Measurements from ENCODE around the gene RAB1A.

RAB1A gene

GRCh38 chr2:65146078-65146477 lies 16.2 kb upstream of the RAB1A start:
- no peak for DNase-seq
- H4K12ac ChIP-seq (ENCODE audit: low read depth, low read length) = no peak overlapping the region
- H3K4me1 ChIP-seq (ENCODE audit: control insufficient read depth in 1 of 2, insufficient read depth in 2 of 2, low read length in 2 of 2) = no peaks in the 10 kb centered on the region
- H3K4me2 ChIP-seq (ENCODE audit: low read length) = no peak overlapping the region
- no peaks in the 10 kb centered on the region for H3K9me3 ChIP-seq (ENCODE audit: insufficient read depth, low read depth, low read length)
- H2BK120ac ChIP-seq (ENCODE audit: insufficient read depth, low read length, poor library complexity) = no peak overlapping the region
- no peak overlapping the region for H3K4me3 ChIP-seq (ENCODE audit: low read depth, low read length)
- H3K4ac ChIP-seq (ENCODE audit: low read depth, low read length) = no peak overlapping the region
- no peak overlapping the region for H3K14ac ChIP-seq (ENCODE audit: low read length)
- H3K79me1 ChIP-seq (ENCODE audit: low read length) = no peaks in the 10 kb centered on the region
- no peak overlapping the region for H2BK12ac ChIP-seq (ENCODE audit: low read length)
- no peak overlapping the region for H2BK5ac ChIP-seq (ENCODE audit: low read depth, low read length, poor library complexity)
- H2AK5ac ChIP-seq (ENCODE audit: low read length) = no peak overlapping the region
- H2AFZ ChIP-seq (ENCODE audit: insufficient read depth, low read length, poor library complexity) = no peak overlapping the region
- no peak overlapping the region for H3K9ac ChIP-seq (ENCODE audit: low read length)
- H3K27me3 ChIP-seq (ENCODE audit: insufficient read depth, low read length) = no peaks in the 10 kb centered on the region
- H4K91ac ChIP-seq (ENCODE audit: low read depth, low read length) = no peak overlapping the region
- no peaks in the 10 kb centered on the region for H3K79me2 ChIP-seq (ENCODE audit: control insufficient read depth, insufficient read depth, low read length, poor library complexity)
- H3K27ac ChIP-seq (ENCODE audit: low read depth, low read length) = no peak overlapping the region
- no peaks in the 10 kb centered on the region for H3K36me3 ChIP-seq (ENCODE audit: control insufficient read depth in 1 of 2, insufficient read depth in 2 of 2, low read length in 2 of 2)
- no peak overlapping the region for H3K23ac ChIP-seq (ENCODE audit: low read length)
- WGBS (ENCODE audit: extremely low coverage, insufficient coverage, insufficient read length) = no CpG with 5 or more reads among the region's 3 CpGs
- H3K18ac ChIP-seq (ENCODE audit: low read length) = no peak overlapping the region
- no peak overlapping the region for H4K8ac ChIP-seq (ENCODE audit: low read depth, low read length)

DNA sequence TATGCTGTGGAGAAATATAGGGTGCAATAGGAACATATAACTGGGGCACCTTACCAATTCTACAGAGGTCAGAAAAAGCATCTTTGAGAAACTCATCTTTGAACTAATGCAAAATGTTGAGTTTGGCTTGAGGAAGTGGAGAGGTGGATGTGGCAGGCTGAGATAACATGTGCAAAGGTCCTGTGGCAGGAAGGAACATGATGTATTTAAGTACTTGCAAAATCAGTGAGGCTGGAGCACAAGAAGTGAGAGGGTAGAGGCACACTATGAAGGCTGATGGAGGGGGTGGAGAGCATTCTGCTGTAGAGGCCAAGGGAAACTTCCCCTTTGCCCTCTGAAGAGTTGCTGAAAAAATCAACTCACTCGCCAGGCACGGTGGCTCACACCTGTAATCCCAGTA lies 14.7 kb upstream of the RAB1A start:
- no CpG with 5 or more reads among the region's 2 CpGs for WGBS (ENCODE audit: extremely low coverage, insufficient coverage, insufficient read length)
- Histone ChIP-seq H2BK12ac (ENCODE audit: low read length) (no peak overlapping the region), H3K79me1 (ENCODE audit: low read length) (no peaks in the 10 kb centered on the region), H3K9ac (ENCODE audit: low read length) (no peak overlapping the region), H3K23ac (ENCODE audit: low read length) (no peak overlapping the region), H3K4ac (ENCODE audit: low read depth, low read length) (no peak overlapping the region), H4K8ac (ENCODE audit: low read depth, low read length) (no peak overlapping the region), H3K4me1 (ENCODE audit: control insufficient read depth in 1 of 2, insufficient read depth in 2 of 2, low read length in 2 of 2) (no peaks in the 10 kb centered on the region), H3K4me3 (ENCODE audit: low read depth, low read length) (no peak overlapping the region), H2BK120ac (ENCODE audit: insufficient read depth, low read length, poor library complexity) (no peak overlapping the region), H3K79me2 (ENCODE audit: control insufficient read depth, insufficient read depth, low read length, poor library complexity) (no peaks in the 10 kb centered on the region), H4K91ac (ENCODE audit: low read depth, low read length) (no peak overlapping the region), H3K27me3 (ENCODE audit: insufficient read depth, low read length) (no peaks in the 10 kb centered on the region), H3K18ac (ENCODE audit: low read length) (no peak overlapping the region), H2AFZ (ENCODE audit: insufficient read depth, low read length, poor library complexity) (no peak overlapping the region), H2BK5ac (ENCODE audit: low read depth, low read length, poor library complexity) (no peak overlapping the region), H3K14ac (ENCODE audit: low read length) (no peak overlapping the region), H4K12ac (ENCODE audit: low read depth, low read length) (no peak overlapping the region), H3K9me3 (ENCODE audit: insufficient read depth, low read depth, low read length) (no peaks in the 10 kb centered on the region), H2AK5ac (ENCODE audit: low read length) (no peak overlapping the region), H3K36me3 (ENCODE audit: control insufficient read depth in 1 of 2, insufficient read depth in 2 of 2, low read length in 2 of 2) (peaks cover 0 to 2% of the 10 kb centered on the region in 2 experiments), H3K4me2 (ENCODE audit: low read length) (no peak overlapping the region), H3K27ac (ENCODE audit: low read depth, low read length) (no peak overlapping the region)
- no peak for DNase-seq

DNA sequence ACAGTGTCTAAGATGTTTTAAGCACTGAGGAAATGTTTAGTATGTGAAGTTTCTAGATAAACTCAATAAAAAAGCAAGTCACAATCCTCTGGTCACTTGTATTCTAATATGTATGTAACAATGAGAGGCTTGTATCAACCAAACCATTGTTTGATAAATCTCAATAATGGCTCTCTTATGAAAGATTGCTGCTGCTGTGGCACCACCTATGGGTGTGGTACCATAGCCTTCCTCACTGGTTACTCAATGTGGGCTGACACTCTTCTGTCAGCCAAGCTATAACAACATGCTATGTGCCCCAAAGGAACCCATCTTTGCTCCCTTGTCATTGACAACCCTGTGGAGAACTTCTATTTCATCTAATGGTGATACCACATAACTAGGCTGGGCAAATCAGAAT lies 12.6 kb upstream of the RAB1A start:
- H3K18ac ChIP-seq (ENCODE audit: low read length) = no peak overlapping the region
- no peak overlapping the region for H3K9ac ChIP-seq (ENCODE audit: low read length)
- H3K23ac ChIP-seq (ENCODE audit: low read length) = no peak overlapping the region
- H3K27me3 ChIP-seq (ENCODE audit: insufficient read depth, low read length) = no peaks in the 10 kb centered on the region
- H2BK12ac ChIP-seq (ENCODE audit: low read length) = no peak overlapping the region
- no peak overlapping the region for H3K27ac ChIP-seq (ENCODE audit: low read depth, low read length)
- H4K8ac ChIP-seq (ENCODE audit: low read depth, low read length) = no peak overlapping the region
- no peaks in the 10 kb centered on the region for H3K79me1 ChIP-seq (ENCODE audit: low read length)
- no peak overlapping the region for H2AFZ ChIP-seq (ENCODE audit: insufficient read depth, low read length, poor library complexity)
- peaks cover 0 to 2% of the 10 kb centered on the region in 2 experiments for H3K36me3 ChIP-seq (ENCODE audit: control insufficient read depth in 1 of 2, insufficient read depth in 2 of 2, low read length in 2 of 2)
- H4K91ac ChIP-seq (ENCODE audit: low read depth, low read length) = no peak overlapping the region
- no peaks in the 10 kb centered on the region for H3K79me2 ChIP-seq (ENCODE audit: control insufficient read depth, insufficient read depth, low read length, poor library complexity)
- no peak overlapping the region for H2BK120ac ChIP-seq (ENCODE audit: insufficient read depth, low read length, poor library complexity)
- no peaks in the 10 kb centered on the region for H3K9me3 ChIP-seq (ENCODE audit: insufficient read depth, low read depth, low read length)
- H3K4ac ChIP-seq (ENCODE audit: low read depth, low read length) = no peak overlapping the region
- no peak overlapping the region for H4K12ac ChIP-seq (ENCODE audit: low read depth, low read length)
- no peak overlapping the region for H3K4me2 ChIP-seq (ENCODE audit: low read length)
- H3K14ac ChIP-seq (ENCODE audit: low read length) = no peak overlapping the region
- H3K4me3 ChIP-seq (ENCODE audit: low read depth, low read length) = no peak overlapping the region
- no peak overlapping the region for H2AK5ac ChIP-seq (ENCODE audit: low read length)
- no peaks in the 10 kb centered on the region for H3K4me1 ChIP-seq (ENCODE audit: control insufficient read depth in 1 of 2, insufficient read depth in 2 of 2, low read length in 2 of 2)
- no peak overlapping the region for H2BK5ac ChIP-seq (ENCODE audit: low read depth, low read length, poor library complexity)
- no peak for DNase-seq

DNA sequence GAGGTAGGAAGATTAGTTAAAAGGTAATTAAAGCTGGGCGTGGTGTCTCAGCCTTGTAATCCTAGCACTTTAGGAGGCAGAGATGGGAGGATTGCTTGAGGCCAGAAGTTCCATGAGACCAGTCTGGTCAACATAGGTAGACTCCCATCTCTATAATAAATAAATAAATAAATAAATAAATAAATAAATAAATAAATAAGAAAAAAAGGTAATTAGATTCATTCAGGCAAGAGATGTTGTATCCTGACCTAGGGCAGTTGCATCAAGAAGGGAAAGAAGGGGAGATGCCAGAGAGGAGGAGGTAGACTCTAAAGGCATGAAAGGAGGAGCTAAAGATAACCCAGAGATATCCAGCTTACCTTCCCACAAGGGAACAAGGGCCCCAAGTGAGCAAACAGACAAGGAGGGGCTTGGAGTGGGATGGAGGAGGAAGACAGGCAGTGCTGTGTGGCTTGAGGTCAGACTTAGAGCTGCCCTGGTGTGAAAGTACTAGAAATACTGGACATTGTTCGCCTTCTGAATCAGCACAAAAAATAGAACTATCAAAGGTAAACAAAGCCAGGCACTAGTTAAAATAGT lies 7.4 kb upstream of the RAB1A start:
- H3K14ac ChIP-seq (ENCODE audit: low read length) = no peak overlapping the region
- no peak overlapping the region for H2BK5ac ChIP-seq (ENCODE audit: low read depth, low read length, poor library complexity)
- no peak overlapping the region for H3K4ac ChIP-seq (ENCODE audit: low read depth, low read length)
- H3K9me3 ChIP-seq (ENCODE audit: insufficient read depth, low read depth, low read length) = no peaks in the 10 kb centered on the region
- no peaks in the 10 kb centered on the region for H3K79me2 ChIP-seq (ENCODE audit: control insufficient read depth, insufficient read depth, low read length, poor library complexity)
- no peak overlapping the region for H3K4me3 ChIP-seq (ENCODE audit: low read depth, low read length)
- peaks cover 0 to 2% of the 10 kb centered on the region in 2 experiments for H3K36me3 ChIP-seq (ENCODE audit: control insufficient read depth in 1 of 2, insufficient read depth in 2 of 2, low read length in 2 of 2)
- WGBS (ENCODE audit: extremely low coverage, insufficient coverage, insufficient read length) = no CpG with 5 or more reads among the region's 2 CpGs
- no peak overlapping the region for H4K91ac ChIP-seq (ENCODE audit: low read depth, low read length)
- no peaks in the 10 kb centered on the region for H3K4me1 ChIP-seq (ENCODE audit: control insufficient read depth in 1 of 2, insufficient read depth in 2 of 2, low read length in 2 of 2)
- no peaks in the 10 kb centered on the region for H3K79me1 ChIP-seq (ENCODE audit: low read length)
- H3K27me3 ChIP-seq (ENCODE audit: insufficient read depth, low read length) = no peaks in the 10 kb centered on the region
- no peak overlapping the region for H2BK120ac ChIP-seq (ENCODE audit: insufficient read depth, low read length, poor library complexity)
- H3K4me2 ChIP-seq (ENCODE audit: low read length) = no peak overlapping the region
- no peak overlapping the region for H3K9ac ChIP-seq (ENCODE audit: low read length)
- DNase-seq = no peak
- no peak overlapping the region for H2BK12ac ChIP-seq (ENCODE audit: low read length)
- no peak overlapping the region for H4K8ac ChIP-seq (ENCODE audit: low read depth, low read length)
- H4K12ac ChIP-seq (ENCODE audit: low read depth, low read length) = no peak overlapping the region
- H3K23ac ChIP-seq (ENCODE audit: low read length) = no peak overlapping the region
- H2AFZ ChIP-seq (ENCODE audit: insufficient read depth, low read length, poor library complexity) = no peak overlapping the region
- H3K27ac ChIP-seq (ENCODE audit: low read depth, low read length) = no peak overlapping the region
- H3K18ac ChIP-seq (ENCODE audit: low read length) = no peak overlapping the region
- H2AK5ac ChIP-seq (ENCODE audit: low read length) = no peak overlapping the region
